GM12878 (cell line): ENCODE results near the gene AQP7. TPM values are rescaled to one million over a fixed set of nuclear protein-coding genes. Genes with fewer than 3 reads are reported as not detected.

Source experiments
- CBFB ChIP-seq: IDR thresholded peaks from 2 replicates; pipeline ENCODE4 v1.6.1; 2016; ENCODE audit warnings: antibody characterized with exemption, low read depth
- ETV6 ChIP-seq, 2 experiments: fragments of 450-650 bp in 1 of 2; IDR thresholded peaks in 1 of 2; conservative IDR thresholded peaks in 1 of 2; 2 replicates each; pipeline ENCODE4 v1.6.1; 2014; ENCODE audit warnings: antibody characterized with exemption in 1 of 2, borderline replicate concordance in 1 of 2, low read depth in 1 of 2, mild to moderate bottlenecking in 1 of 2, moderate library complexity in 1 of 2
- MAX ChIP-seq: IDR thresholded peaks from 2 replicates; pipeline ENCODE4 v1.6.1; 2012; ENCODE audit warnings: low read depth, low read length, improper control_type of control experiment
- NFIC ChIP-seq: IDR thresholded peaks from 2 replicates; pipeline ENCODE4 v1.6.1; 2012; ENCODE audit warnings: low read depth, mild to moderate bottlenecking, inconsistent platforms, low read length, moderate library complexity
- NR2F1 ChIP-seq: fragments of 450-650 bp; conservative IDR thresholded peaks from 2 replicates; pipeline ENCODE4 v1.6.1; 2017; ENCODE audit warnings: mild to moderate bottlenecking
- RAD51 ChIP-seq: fragments of 450-650 bp; IDR thresholded peaks from 2 replicates; pipeline ENCODE4 v1.6.1; 2016; ENCODE audit warnings: moderate library complexity, mild to moderate bottlenecking, inconsistent platforms
- TCF12 ChIP-seq: IDR thresholded peaks from 2 replicates; pipeline ENCODE4 v1.6.1; 2011; ENCODE audit warnings: low read depth, mild to moderate bottlenecking, low read length
- ZNF592 ChIP-seq: fragments of 450-650 bp; IDR thresholded peaks from 2 replicates; pipeline ENCODE4 v1.6.1; 2017; ENCODE audit warnings: mild to moderate bottlenecking, moderate library complexity
- polyA plus RNA-seq, 11 experiments: library from polyadenylated mRNA; depleted of rRNA in 4 of 11; unstranded in 6 of 11; stranded (reverse) in 5 of 11; fragments of >200 nt; fragmentation: Nextera tagmentation in 4 of 11; fragmentation: Illumina TruSeq in 1 of 11; extraction: Ambion mirVana in 4 of 11; extraction: Trizol in 1 of 11; gene quantifications; 1 replicate in 1 of 11; 2 replicates in 10 of 11; pipeline versions ENCODE4 v1.2.1 to v1.2.3, GENCODE V29; 2011 to 2016; ENCODE audit warnings: inconsistent platforms in 2 of 11, missing spikeins in 2 of 11, low read depth in 1 of 11
- total RNA-seq, 4 experiments: library from RNA; depleted of rRNA in 3 of 4; stranded (reverse); fragments of >200 nt in 3 of 4; fragmentation: Illumina TruSeq in 1 of 4; extraction: Trizol in 1 of 4; gene quantifications; 2 replicates each; pipeline versions ENCODE4 v1.2.1 to v1.2.3, GENCODE V29; 2013 to 2021

The AQP7 gene
- total and polyA plus RNA-seq, 10 of the 15 experiments (the other 5 are each of a cell fraction or from before 2014, with no cell fraction given), result 0.04 to 0.18 (median 0.04) TPM; not detected in 7

GRCh38 chr9:33446240-33446945 lies 44.0 kb upstream of the AQP7 start (continued):
- TF ChIP-seq RAD51 (no peak), ZNF592 (no peak), ETV6 (conservative IDR thresholded peaks at IDR 0.05 in 1 of 2, IDR thresholded peaks at IDR 0.05 in 1 of 2; ENCODE audit: borderline replicate concordance in 1 of 2, low read depth in 1 of 2) (peak in 1 of 2 experiments; percentile 47; a peak in 2 of 4 replicates), NFIC (peak; percentile 82), CBFB (peak; percentile 63; the same call in 1 of the 2 replicates), NR2F1 (peak; percentile 50; the same call in 1 of the 2 replicates), TCF12 (peak; percentile 33; the same call in 1 of the 2 replicates), MAX (peak; percentile 38; the same call in 1 of the 2 replicates)
